HepG2 (cell line): ENCODE data around the gene ARHGAP26. TPM values are rescaled to one million over a fixed set of nuclear protein-coding genes. Genes with fewer than 3 reads are reported as not detected.

Experiments
- ATAC-seq: fragments of 200-7000 bp; cut with Tn5 transposase; 3 replicates; pipeline ENCODE4 v1.9.1; 2020; ENCODE audit warnings: mild to moderate bottlenecking, moderate library complexity
- BruUV-seq: library from RNA; stranded (reverse); fragments of 400-500 nt; replicated peaks from 2 replicates; lab custom pipeline; 2021; lab: Mats Ljungman, UMichigan
- CTCF ChIA-PET: fragments of 300-600 bp; formaldehyde crosslinking; extraction: SDS; loops from one replicate; lab custom pipeline; 2021; ENCODE audit warnings: low total read pairs, inconsistent platforms, low intra/inter-chr PET ratio; lab: Yijun Ruan, JAX
- POLR2A ChIA-PET: fragments of 350-600 bp; sonication (Branson Sonifier 250); formaldehyde crosslinking; loops from one replicate; lab custom pipeline; 2020; ENCODE audit warnings: antibody characterized with exemption, inconsistent platforms; lab: Yijun Ruan, JAX
- DNase-seq: peaks from one replicate; pipeline ENCODE4 v3.0.0-alpha.2; 2015; ENCODE audit warnings: low spot score
- FAIRE-seq: peaks from 3 replicates; lab custom pipeline; 2011; peaks lifted over from hg19 to GRCh38; lab: Jason Lieb, UNC
- H2AFZ ChIP-seq: one replicate; pipeline ENCODE4 v1.6.1; 2011; ENCODE audit warnings: low read length, inconsistent platforms
- H3K27ac ChIP-seq: fragments of 300-600 bp; 3 replicates; pipeline ENCODE4 v1.8.0; 2011; ENCODE audit warnings: mixed run types, mild to moderate bottlenecking, mixed read lengths, low read length, inconsistent platforms; ENCODE audit not compliant: insufficient read depth; ENCODE audit errors: extremely low read length
- H3K27me3 ChIP-seq, 2 experiments: fragments of 200-600 bp in 1 of 2; 2 replicates in 1 of 2; 3 replicates in 1 of 2; pipeline versions ENCODE4 v1.6.0 to v1.8.0; 2011; ENCODE audit warnings: low read length in 2 of 2, mild to moderate bottlenecking in 2 of 2, moderate library complexity in 2 of 2, inconsistent platforms in 1 of 2; ENCODE audit not compliant: insufficient read depth in 2 of 2, control insufficient read depth in 1 of 2
- H3K36me3 ChIP-seq, 2 experiments: fragments of 200-600 bp in 1 of 2; replicated peaks in 1 of 2; 2 replicates in 1 of 2; 3 replicates in 1 of 2; pipeline versions ENCODE4 v1.5.1 to v1.8.0; 2011; ENCODE audit warnings: low read length in 2 of 2, inconsistent platforms in 1 of 2; ENCODE audit not compliant: insufficient read depth in 2 of 2, control insufficient read depth in 1 of 2
- H3K4me1 ChIP-seq: 2 replicates; pipeline ENCODE4 v1.5.1; 2012; ENCODE audit warnings: low read length, inconsistent platforms; ENCODE audit not compliant: insufficient read depth
- H3K4me2 ChIP-seq: 2 replicates; pipeline ENCODE4 v1.6.0; 2011; ENCODE audit warnings: low read depth, low read length, inconsistent platforms
- H3K4me3 ChIP-seq, 3 experiments: fragments of 200-600 bp in 1 of 3; sonication (generic), shearing (Covaris generic) in 1 of 3; replicated peaks in 1 of 3; 2 replicates each; pipeline ENCODE4 v1.5.1; 2011 to 2016; ENCODE audit warnings: low read length in 3 of 3, inconsistent platforms in 2 of 3, low read depth in 2 of 3, mild to moderate bottlenecking in 2 of 3, control low read depth in 1 of 3, mixed read lengths in 1 of 3; ENCODE audit not compliant: insufficient read depth in 1 of 3
- H3K79me2 ChIP-seq: one replicate; pipeline ENCODE4 v1.6.1; 2011; ENCODE audit warnings: low read length, inconsistent platforms; ENCODE audit not compliant: insufficient read depth
- H3K9ac ChIP-seq: 2 replicates; pipeline ENCODE4 v1.6.0; 2011; ENCODE audit warnings: mild to moderate bottlenecking, low read depth, low read length, inconsistent platforms; ENCODE audit not compliant: insufficient read depth
- H3K9me3 ChIP-seq: 2 replicates; pipeline ENCODE4 v1.5.1; 2012; ENCODE audit warnings: mild to moderate bottlenecking, low read length
- H4K20me1 ChIP-seq: 2 replicates; pipeline ENCODE4 v1.6.0; 2011; ENCODE audit warnings: inconsistent platforms, mild to moderate bottlenecking, low read length, moderate library complexity; ENCODE audit not compliant: insufficient read depth
- BORCS8-MEF2B ChIP-seq: sonication (generic); formaldehyde crosslinking; IDR thresholded peaks from 2 replicates; pipeline ENCODE4 v1.8.0; 2022; ENCODE audit warnings: mild to moderate bottlenecking, missing genetic modification reagents
- CBX2 ChIP-seq, 2 experiments: fragments of 200-600 bp in 1 of 2; sonication (generic); formaldehyde crosslinking in 1 of 2; IDR thresholded peaks; 2 replicates each; pipeline versions ENCODE4 v1.7.0 to v1.8.1; 2018 to 2022; ENCODE audit warnings: low read depth in 2 of 2, low read length in 1 of 2, mild to moderate bottlenecking in 1 of 2, missing genetic modification reagents in 1 of 2
- CC2D1A ChIP-seq: sonication (generic); formaldehyde crosslinking; IDR thresholded peaks from 2 replicates; pipeline ENCODE4 v1.8.1; 2023; ENCODE audit warnings: mild to moderate bottlenecking, missing genetic modification reagents
- JUNB ChIP-seq: sonication (generic); formaldehyde crosslinking; IDR thresholded peaks from 2 replicates; pipeline ENCODE4 v1.8.0; 2022; ENCODE audit warnings: missing genetic modification reagents, mild to moderate bottlenecking, borderline replicate concordance
- NFYB ChIP-seq: sonication (generic); formaldehyde crosslinking; IDR thresholded peaks from 2 replicates; pipeline ENCODE4 v1.4.0; 2020; ENCODE audit warnings: missing genetic modification reagents
- NR1H2 ChIP-seq: sonication (generic); formaldehyde crosslinking; IDR thresholded peaks from 2 replicates; pipeline ENCODE4 v1.8.1; 2022; ENCODE audit warnings: low read depth, missing genetic modification reagents, borderline replicate concordance
- PATZ1 ChIP-seq: sonication (generic); formaldehyde crosslinking; IDR thresholded peaks from 2 replicates; pipeline ENCODE4 v1.4.0; 2020; ENCODE audit warnings: missing genetic modification reagents
- ZFP37 ChIP-seq: sonication (generic); formaldehyde crosslinking; IDR thresholded peaks from 2 replicates; pipeline ENCODE4 v1.4.0; 2020; ENCODE audit warnings: missing genetic modification reagents, borderline replicate concordance
- ZFX ChIP-seq: sonication (generic); formaldehyde crosslinking; IDR thresholded peaks from 2 replicates; pipeline ENCODE4 v1.4.0; 2020; ENCODE audit warnings: mild to moderate bottlenecking, low read depth, missing genetic modification reagents, moderate library complexity
- ZMYM2 ChIP-seq: sonication (generic); formaldehyde crosslinking; IDR thresholded peaks from 2 replicates; pipeline ENCODE4 v1.8.0; 2022; ENCODE audit warnings: mild to moderate bottlenecking, missing genetic modification reagents
- ZNF225 ChIP-seq: sonication (generic); formaldehyde crosslinking; IDR thresholded peaks from 2 replicates; pipeline ENCODE4 v1.4.0; 2020; ENCODE audit warnings: mild to moderate bottlenecking, missing genetic modification reagents
- ZNF430 ChIP-seq: sonication (generic); formaldehyde crosslinking; IDR thresholded peaks from 2 replicates; pipeline ENCODE4 v1.9.0; 2021; ENCODE audit warnings: mild to moderate bottlenecking, missing genetic modification reagents
- ZNF773 ChIP-seq: sonication (generic); formaldehyde crosslinking; IDR thresholded peaks from 2 replicates; pipeline ENCODE4 v1.4.0; 2020; ENCODE audit warnings: missing genetic modification reagents, borderline replicate concordance
- ZNF775 ChIP-seq: sonication (generic); formaldehyde crosslinking; IDR thresholded peaks from 2 replicates; pipeline ENCODE4 v1.4.0; 2020; ENCODE audit warnings: missing genetic modification reagents, mild to moderate bottlenecking, moderate library complexity, borderline replicate concordance
- WGBS: methylation state at CpG from one replicate; pipeline ENCODE4 v1.1.6; 2017; ENCODE audit warnings: low lambda C conversion rate; 5-methylcytosine and 5-hydroxymethylcytosine counted together
- in situ Hi-C: cut with HindIII; loops from 2 replicates; pipeline ENCODE4 v1.10.0; 2017; ENCODE audit warnings: low pct_unique_long_range_greater_than_20kb; ENCODE audit not compliant: extremely low pct_ligation_motif_present
- intact Hi-C: fragments of 100-400 bp; cut with micrococcal nuclease; formaldehyde crosslinking; loops from one replicate; pipeline ENCODE4 v1.10.0; 2022; ENCODE audit not compliant: unreplicated experiment
- polyA plus RNA-seq, 8 experiments: library from polyadenylated mRNA; depleted of rRNA in 3 of 8; stranded (reverse) in 7 of 8; unstranded in 1 of 8; fragments of >200 nt; fragmentation: Illumina TruSeq in 4 of 8; extraction: Trizol in 4 of 8; gene quantifications; 2 replicates each; pipeline versions ENCODE4 v1.2.1 to v1.2.3, GENCODE V29; 2011 to 2016; ENCODE audit warnings: low read depth in 4 of 8, missing spikeins in 1 of 8, mixed read lengths in 1 of 8; ENCODE audit not compliant: insufficient read depth in 1 of 8
- total RNA-seq, 5 experiments: library from RNA; depleted of rRNA; stranded (reverse); fragments of >200 nt; fragmentation: Illumina TruSeq; extraction: Trizol; gene quantifications; 2 replicates each; pipeline ENCODE4 v1.2.3, GENCODE V29; 2016; ENCODE audit warnings: low read depth in 1 of 5
- TF ChIP-seq, protein P1 (sequence below): sonication (generic); formaldehyde crosslinking; IDR thresholded peaks from 2 replicates; pipeline ENCODE4 v1.5.1; 2020; ENCODE audit warnings: missing genetic modification reagents, mild to moderate bottlenecking, borderline replicate concordance

The ARHGAP26 gene
- total and polyA plus RNA-seq, 2 of the 13 experiments (the other 11 are each of a cell fraction or from before 2014, with no cell fraction given): 9.6 to 18.2 TPM

DNA sequence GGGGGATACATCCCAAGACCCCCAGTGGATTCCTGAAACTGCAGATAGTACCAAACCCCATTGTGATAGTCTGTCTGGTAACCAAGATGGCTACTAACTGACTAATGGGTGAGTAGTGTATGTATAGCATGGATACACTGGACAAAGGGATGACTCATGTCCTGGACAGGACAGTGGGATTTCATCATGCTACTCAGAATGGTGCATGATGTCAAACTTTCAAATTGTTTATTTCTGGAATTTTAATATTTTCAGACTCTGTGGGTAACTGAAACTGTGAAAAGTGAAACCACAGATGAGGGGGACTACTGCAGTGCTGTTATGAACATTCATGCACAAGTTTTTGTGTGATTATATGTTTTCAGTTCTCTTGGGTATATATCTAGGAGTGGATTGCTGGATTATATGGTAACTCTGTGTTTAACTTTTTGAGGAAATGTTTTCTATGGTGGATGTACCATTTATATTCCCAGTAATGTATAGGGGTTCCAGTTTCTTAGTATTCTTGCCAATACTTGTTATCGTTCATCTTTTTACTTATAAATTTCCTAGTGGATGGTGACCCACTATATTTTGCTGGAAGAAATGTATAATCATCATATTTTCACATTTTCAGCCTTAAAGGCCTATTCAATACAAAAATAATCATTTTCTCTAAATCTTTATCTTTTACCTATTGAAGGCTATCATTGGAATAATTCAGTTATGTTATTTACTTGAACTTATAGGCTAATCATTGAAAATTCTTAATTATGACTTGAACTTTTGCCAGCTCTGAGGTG lies 492.4 kb downstream of the ARHGAP26 start (continued):
- TF ChIP-seq PATZ1 (CRISPR knock-in tag) (no peak), NFYB (CRISPR knock-in tag) (no peak)

- FAIRE-seq (no peak), ATAC-seq (no peak), DNase-seq (no peak)
- Histone ChIP-seq H3K27me3 (no peaks in the 10 kb centered on the region), H3K79me2 (no peaks in the 10 kb centered on the region), H3K9me3 (no peaks in the 10 kb centered on the region), H2AFZ (no peak overlapping the region), H3K4me3 (no peak overlapping the region), H3K4me1 (no peaks in the 10 kb centered on the region), H3K9ac (no peak overlapping the region), H3K4me2 (no peak overlapping the region), H4K20me1 (no peaks in the 10 kb centered on the region), H3K36me3 (no peaks in the 10 kb centered on the region), H3K27ac (no peak overlapping the region)
- ChIA-PET CTCF (no interaction called here), POLR2A (no interaction called here)
- in situ Hi-C loops: no loop called here
- WGBS: 53% methylated on average over 4 of the region's 4 CpGs
- BruUV-seq: no TSS peak
- intact Hi-C loops: no loop called here
- TF ChIP-seq JUNB (CRISPR knock-in tag) (no peak), BORCS8-MEF2B (no peak), ZNF775 (CRISPR knock-in tag) (no peak), ZFX (CRISPR knock-in tag) (no peak), ZNF225 (CRISPR knock-in tag) (no peak), ZFP37 (CRISPR knock-in tag) (no peak), ZMYM2 (no peak), CC2D1A (CRISPR knock-in tag) (no peak), CBX2 (IDR thresholded peaks at IDR 0.05; ENCODE audit: low read depth, low read length) (no peak), CBX2 (CRISPR knock-in tag; IDR thresholded peaks at IDR 0.05; ENCODE audit: low read depth) (no peak), ZNF773 (no peak), NR1H2 (CRISPR knock-in tag) (no peak), ZNF430 (CRISPR knock-in tag) (no peak)
- TF ChIP-seq, protein P1, sequence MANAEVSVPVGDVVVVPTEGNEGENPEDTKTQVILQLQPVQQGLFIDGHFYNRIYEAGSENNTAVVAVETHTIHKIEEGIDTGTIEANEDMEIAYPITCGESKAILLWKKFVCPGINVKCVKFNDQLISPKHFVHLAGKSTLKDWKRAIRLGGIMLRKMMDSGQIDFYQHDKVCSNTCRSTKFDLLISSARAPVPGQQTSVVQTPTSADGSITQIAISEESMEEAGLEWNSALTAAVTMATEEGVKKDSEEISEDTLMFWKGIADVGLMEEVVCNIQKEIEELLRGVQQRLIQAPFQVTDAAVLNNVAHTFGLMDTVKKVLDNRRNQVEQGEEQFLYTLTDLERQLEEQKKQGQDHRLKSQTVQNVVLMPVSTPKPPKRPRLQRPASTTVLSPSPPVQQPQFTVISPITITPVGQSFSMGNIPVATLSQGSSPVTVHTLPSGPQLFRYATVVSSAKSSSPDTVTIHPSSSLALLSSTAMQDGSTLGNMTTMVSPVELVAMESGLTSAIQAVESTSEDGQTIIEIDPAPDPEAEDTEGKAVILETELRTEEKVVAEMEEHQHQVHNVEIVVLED (CRISPR knock-in tag): no peak
These were observed 493.2 kb downstream of the ARHGAP26 start for GRCh38 chr5:143263272-143263810.
